ENCODE data around the gene SLC5A5. TPM values are rescaled to one million over a fixed set of nuclear protein-coding genes. Genes with fewer than 3 reads are reported as not detected.

The SLC5A5 gene
- total and polyA plus RNA-seq, 5 donors = not detected

DNA sequence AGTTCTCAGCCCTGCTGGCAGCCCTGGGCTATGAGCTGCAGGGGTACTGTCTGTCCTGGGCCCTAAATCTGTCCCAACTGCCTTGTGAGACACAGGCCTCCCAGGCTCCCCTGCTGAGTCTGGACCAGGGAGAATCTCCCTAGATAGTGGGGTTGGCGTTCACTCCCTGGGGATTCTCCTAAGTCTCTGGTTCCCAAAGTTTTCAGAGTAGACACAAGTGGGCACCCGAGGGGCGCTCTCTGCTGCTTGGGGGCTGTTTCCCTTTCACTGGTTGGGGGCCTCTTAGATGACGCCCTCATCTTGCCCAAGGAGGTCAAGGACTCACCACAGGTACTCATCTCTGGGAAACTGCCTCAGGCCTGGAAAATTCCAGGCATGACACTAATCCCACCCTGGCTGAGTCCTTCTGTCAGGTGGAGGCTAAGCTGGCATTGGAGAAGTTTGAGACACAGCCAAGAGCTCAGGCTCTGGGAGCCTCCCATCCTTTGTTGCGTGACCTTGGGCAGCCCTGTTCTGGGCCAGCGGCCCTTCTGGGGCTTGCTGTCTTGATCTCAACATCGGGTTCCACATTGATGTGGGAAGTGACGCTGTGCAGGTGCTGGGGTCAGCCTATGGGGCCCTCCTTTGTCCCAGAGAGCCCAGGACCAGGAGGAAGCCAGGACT is 8.1 kb upstream of the SLC5A5 start:
- no peak overlapping the region for H3K27ac ChIP-seq (ENCODE audit: low read length)

DNA sequence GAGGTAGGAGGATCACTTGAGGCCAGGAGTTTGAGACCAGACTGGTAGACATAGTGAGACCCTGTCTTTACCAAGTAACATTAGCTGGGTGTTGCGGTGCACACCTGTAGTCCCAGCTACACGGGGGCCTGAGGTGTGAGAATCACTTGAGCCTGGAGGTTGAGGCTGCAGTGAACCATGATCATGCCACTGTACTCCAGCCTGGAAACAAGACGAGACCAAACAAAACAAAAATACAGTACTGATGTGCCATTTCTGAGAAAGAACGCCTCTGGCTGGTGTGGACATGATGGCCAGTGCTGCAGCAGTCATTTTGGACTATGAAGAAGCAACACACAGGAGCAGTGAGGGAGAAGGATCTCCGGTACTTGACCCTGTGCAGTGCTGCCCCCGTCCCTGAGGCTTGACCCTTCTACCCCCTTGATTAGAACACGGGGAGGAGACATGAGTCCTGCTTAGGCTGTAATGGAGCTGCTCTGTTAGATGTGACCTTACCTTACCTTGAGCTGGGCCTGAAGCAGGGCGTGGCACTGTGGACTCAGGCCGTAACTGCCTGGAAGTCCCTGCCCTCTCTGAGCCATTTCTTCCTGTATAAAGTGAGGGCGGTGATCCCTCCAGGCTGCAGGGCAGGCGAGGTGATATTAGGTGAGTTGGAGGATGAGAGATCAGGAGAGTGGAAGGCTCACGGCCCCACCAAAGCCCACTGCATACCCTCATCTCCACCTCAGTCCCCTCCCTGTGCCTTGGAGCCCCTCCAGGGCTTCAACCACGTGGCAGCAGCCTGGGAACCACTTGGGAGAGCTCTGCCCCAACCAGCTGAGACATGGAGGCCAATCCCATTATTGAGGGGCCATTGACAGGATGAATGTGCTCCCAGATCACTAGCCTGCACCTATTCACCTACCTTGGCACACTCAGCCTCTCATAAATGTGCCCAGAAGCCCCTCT is 6.1 kb upstream of the SLC5A5 start:
- peaks cover 4% of the 10 kb centered on the region for H3K4me1 ChIP-seq (ENCODE audit: control insufficient read depth, insufficient read depth, low read length)
- no peak for DNase-seq
- H3K4me3 ChIP-seq (ENCODE audit: low read length) = no peak overlapping the region
- intact Hi-C loops (cut with DNase I) = loop anchor here in 1 of 4 donors (10.0 kb wide), 1 partner anchor 129 kb away; no protein-coding TSS in a partner anchor
- peak in 1 of 2 donors; percentile 20 for ATAC-seq
- H3K27me3 ChIP-seq (ENCODE audit: control insufficient read depth, insufficient read depth) = no peaks in the 10 kb centered on the region
- H3K27ac ChIP-seq (ENCODE audit: low read length) = no peak overlapping the region
- WGBS = 69% methylated on average over 13 of the region's 13 CpGs
- no peaks in the 10 kb centered on the region for H3K9me3 ChIP-seq (ENCODE audit: control insufficient read depth, low read length)

More for the DNA sequence above, 8.1 kb upstream of the SLC5A5 start:
- intact Hi-C loops (cut with DNase I) = loop anchor here in 1 of 4 donors (10.0 kb wide), 1 partner anchor 131 kb away; no protein-coding TSS in a partner anchor
- H3K4me1 ChIP-seq (ENCODE audit: control insufficient read depth, insufficient read depth, low read length) = peaks cover 5% of the 10 kb centered on the region
- ATAC-seq = no peak
- H3K9me3 ChIP-seq (ENCODE audit: control insufficient read depth, low read length) = no peaks in the 10 kb centered on the region
- H3K4me3 ChIP-seq (ENCODE audit: low read length) = no peak overlapping the region
- H3K27me3 ChIP-seq (ENCODE audit: control insufficient read depth, insufficient read depth) = no peaks in the 10 kb centered on the region
- 72% methylated on average over 8 of the region's 8 CpGs for WGBS
- DNase-seq = no peak

DNA sequence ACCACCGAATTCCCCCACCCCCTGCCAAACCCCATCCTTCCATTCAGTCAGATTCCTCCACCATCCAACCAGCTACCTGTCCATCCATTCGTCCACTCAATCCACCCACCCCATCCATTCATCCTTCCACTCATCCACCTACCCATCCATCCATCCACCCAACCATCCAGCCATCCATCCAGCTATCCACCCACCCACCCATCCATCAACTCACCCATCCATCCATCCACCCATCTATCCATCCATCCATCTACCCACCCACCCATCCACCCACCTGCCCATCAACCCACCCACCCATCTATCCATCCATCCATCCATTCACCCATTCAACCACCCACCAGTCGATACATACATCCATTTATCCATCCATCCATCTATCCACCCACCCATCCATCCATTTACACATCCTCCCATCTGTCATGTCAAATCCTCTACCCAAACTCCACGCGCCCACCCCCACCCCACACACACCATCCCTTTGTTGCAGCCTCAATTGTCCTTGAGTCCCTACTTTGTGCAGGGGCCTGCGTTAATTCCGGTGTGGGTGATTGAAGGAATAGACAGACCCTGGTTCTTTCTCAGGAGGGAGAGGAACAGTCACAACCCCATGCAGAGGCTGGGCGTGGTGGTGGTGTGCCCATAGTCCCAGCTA is 5.3 kb upstream of the SLC5A5 start:
- Histone ChIP-seq H3K4me3 (ENCODE audit: low read length) (no peak overlapping the region), H3K27ac (ENCODE audit: low read length) (no peak overlapping the region), H3K9me3 (ENCODE audit: control insufficient read depth, low read length) (no peaks in the 10 kb centered on the region), H3K27me3 (ENCODE audit: control insufficient read depth, insufficient read depth) (no peaks in the 10 kb centered on the region), H3K4me1 (ENCODE audit: control insufficient read depth, insufficient read depth, low read length) (no peaks in the 10 kb centered on the region)
- intact Hi-C loops (cut with DNase I) = loop anchor here in 1 of 4 donors (10.0 kb wide), 1 partner anchor 128 kb away; no protein-coding TSS in a partner anchor
- DNase-seq = no peak
- no peak for ATAC-seq
- WGBS = 88% methylated on average over 8 of the region's 8 CpGs

DNA sequence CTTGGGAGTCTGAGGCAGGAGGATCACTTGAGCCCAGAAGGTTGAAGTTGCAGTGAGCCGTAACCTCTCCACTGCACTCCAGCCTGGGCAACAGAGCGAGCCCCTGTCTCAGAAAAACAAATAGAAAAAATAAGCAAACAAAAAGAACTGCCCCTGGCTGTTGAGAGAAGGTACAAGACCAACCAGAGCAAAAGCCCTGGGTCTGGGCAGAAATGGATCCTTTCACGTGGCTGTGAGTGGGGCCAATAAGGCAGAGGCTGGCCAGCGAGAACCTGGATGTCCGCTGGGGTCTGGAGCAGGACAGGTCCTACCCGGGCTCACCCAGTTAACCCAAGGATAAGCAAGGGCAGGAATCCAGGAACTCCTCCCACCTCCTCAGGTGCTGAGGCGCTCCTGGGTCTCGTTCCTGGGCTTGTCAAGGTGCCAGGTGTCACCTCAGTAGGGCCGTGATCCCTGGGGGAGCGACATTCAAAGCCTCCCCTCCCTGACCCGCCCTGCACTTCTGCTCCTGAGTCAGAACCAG is 4.7 kb upstream of the SLC5A5 start:
- intact Hi-C loops (cut with DNase I) = loop anchor here in 1 of 4 donors (10.0 kb wide), 1 partner anchor 128 kb away; no protein-coding TSS in a partner anchor
- H3K4me1 ChIP-seq (ENCODE audit: control insufficient read depth, insufficient read depth, low read length) = no peaks in the 10 kb centered on the region
- WGBS = 75% methylated on average over 11 of the region's 11 CpGs
- no peak overlapping the region for H3K27ac ChIP-seq (ENCODE audit: low read length)
- no peak overlapping the region for H3K4me3 ChIP-seq (ENCODE audit: low read length)
- H3K9me3 ChIP-seq (ENCODE audit: control insufficient read depth, low read length) = no peaks in the 10 kb centered on the region
- H3K27me3 ChIP-seq (ENCODE audit: control insufficient read depth, insufficient read depth) = no peaks in the 10 kb centered on the region
- no peak for ATAC-seq
- no peak for DNase-seq

DNA sequence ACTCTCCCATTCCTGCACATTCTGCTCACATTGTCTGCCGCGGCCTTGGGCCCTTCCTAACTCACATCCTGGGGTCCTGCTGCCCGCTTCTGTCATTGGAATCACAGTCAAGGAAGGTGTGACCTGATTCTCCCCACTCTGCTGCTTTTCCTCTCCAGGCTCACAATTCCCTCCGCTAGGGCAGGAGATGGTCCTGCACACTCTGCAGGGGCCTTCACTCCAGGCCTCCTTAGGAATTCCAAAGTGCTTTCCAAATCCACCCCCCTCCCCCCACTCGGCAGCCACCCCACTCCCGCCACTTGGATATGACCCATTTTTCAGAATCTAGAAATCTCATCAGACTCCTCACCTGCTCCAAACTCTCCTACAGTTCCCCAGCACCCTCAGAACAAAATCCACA is 3.1 kb upstream of the SLC5A5 start:
- H3K4me3 ChIP-seq (ENCODE audit: low read length) = no peak overlapping the region
- H3K27me3 ChIP-seq (ENCODE audit: control insufficient read depth, insufficient read depth) = no peaks in the 10 kb centered on the region
- WGBS = 53% methylated on average over 6 of the region's 6 CpGs
- no peak overlapping the region for H3K27ac ChIP-seq (ENCODE audit: low read length)
- H3K4me1 ChIP-seq (ENCODE audit: control insufficient read depth, insufficient read depth, low read length) = no peaks in the 10 kb centered on the region
- no peaks in the 10 kb centered on the region for H3K9me3 ChIP-seq (ENCODE audit: control insufficient read depth, low read length)
- intact Hi-C loops (cut with DNase I) = loop anchor here in 1 of 4 donors (10.0 kb wide), 1 partner anchor 126 kb away; no protein-coding TSS in a partner anchor
- no peak for ATAC-seq
- DNase-seq = no peak

DNA sequence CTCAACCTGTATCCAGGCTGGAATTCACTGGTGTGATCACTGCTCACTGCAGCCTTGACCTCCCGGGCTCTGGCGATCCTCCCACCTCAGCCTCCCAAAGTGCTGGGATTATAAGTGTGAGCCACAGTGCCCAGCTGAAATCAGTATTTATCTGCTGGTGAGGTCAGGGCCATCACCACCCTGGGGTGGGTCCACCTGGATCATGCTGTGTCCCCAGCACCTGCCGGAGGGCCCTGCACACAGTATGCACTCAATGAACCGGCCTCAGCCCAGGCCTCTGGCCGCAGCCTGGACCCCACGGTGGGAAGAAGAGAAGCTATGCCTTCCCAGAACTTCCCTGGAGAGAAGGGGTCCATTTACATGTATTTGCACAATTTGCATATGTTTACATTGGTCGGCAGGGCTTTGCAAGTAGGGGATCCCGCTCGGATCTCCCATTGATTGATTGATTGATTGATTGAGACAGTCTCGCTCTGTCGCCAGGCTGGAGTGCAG is 2.6 kb upstream of the SLC5A5 start:
- no peak overlapping the region for H3K27ac ChIP-seq (ENCODE audit: low read length)
- DNase-seq (no peak), ATAC-seq (no peak)
- intact Hi-C loops (cut with DNase I) = loop anchor here in 1 of 4 donors (10.0 kb wide), 1 partner anchor 126 kb away; no protein-coding TSS in a partner anchor
- H3K9me3 ChIP-seq (ENCODE audit: control insufficient read depth, low read length) = no peaks in the 10 kb centered on the region
- no peaks in the 10 kb centered on the region for H3K4me1 ChIP-seq (ENCODE audit: control insufficient read depth, insufficient read depth, low read length)
- WGBS = 35% methylated on average over 11 of the region's 11 CpGs
- H3K27me3 ChIP-seq (ENCODE audit: control insufficient read depth, insufficient read depth) = no peaks in the 10 kb centered on the region
- no peak overlapping the region for H3K4me3 ChIP-seq (ENCODE audit: low read length)

DNA sequence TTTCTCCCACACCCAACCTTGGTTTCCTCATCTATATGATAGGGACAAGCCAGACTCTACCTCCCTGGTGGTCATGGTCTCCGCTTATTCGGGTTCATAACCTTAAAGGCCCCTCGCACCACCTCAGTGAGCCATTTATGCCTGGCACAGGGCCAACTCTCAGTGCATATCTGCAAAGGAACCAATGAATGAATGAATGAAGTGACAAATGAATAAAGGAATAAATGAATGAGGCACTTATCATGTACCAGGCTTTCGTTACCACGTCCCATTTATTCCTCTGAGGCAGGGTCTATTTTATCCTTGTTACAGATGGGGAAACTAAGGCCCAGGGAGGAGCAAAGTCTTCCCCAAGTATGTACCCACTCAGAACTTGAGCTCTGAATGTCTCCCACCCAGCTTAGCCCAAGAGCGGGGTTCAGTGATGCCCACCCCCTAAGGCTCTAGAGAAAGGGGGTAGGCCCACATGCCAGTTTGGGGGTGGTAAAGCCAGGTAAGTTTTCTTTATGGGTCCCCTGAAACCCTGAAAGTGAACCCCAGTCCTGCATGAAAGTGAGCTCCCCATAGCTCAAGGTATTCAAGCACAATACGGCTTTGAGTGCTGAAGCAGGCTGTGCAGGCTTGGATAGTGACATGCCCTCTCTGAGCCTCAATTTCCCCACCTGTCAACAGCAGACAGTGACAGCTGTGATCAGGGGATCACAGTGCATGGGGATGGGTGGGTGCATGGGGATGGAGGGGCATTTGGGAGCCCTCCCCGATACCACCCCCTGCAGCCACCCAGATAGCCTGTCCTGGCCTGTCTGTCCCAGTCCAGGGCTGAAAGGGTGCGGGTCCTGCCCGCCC is 490 bp upstream of the SLC5A5 start:
- Histone ChIP-seq H3K27ac (ENCODE audit: low read length) (no peak overlapping the region), H3K4me3 (ENCODE audit: low read length) (no peak overlapping the region), H3K9me3 (ENCODE audit: control insufficient read depth, low read length) (no peaks in the 10 kb centered on the region), H3K27me3 (ENCODE audit: control insufficient read depth, insufficient read depth) (no peaks in the 10 kb centered on the region), H3K4me1 (ENCODE audit: control insufficient read depth, insufficient read depth, low read length) (no peaks in the 10 kb centered on the region)
- DNase-seq = no peak
- intact Hi-C loops (cut with DNase I) = loop anchor here in 1 of 4 donors (10.0 kb wide), 1 partner anchor 54 kb away; no protein-coding TSS in a partner anchor
- WGBS = 58% methylated on average over 10 of the region's 10 CpGs
- no peak for ATAC-seq

DNA sequence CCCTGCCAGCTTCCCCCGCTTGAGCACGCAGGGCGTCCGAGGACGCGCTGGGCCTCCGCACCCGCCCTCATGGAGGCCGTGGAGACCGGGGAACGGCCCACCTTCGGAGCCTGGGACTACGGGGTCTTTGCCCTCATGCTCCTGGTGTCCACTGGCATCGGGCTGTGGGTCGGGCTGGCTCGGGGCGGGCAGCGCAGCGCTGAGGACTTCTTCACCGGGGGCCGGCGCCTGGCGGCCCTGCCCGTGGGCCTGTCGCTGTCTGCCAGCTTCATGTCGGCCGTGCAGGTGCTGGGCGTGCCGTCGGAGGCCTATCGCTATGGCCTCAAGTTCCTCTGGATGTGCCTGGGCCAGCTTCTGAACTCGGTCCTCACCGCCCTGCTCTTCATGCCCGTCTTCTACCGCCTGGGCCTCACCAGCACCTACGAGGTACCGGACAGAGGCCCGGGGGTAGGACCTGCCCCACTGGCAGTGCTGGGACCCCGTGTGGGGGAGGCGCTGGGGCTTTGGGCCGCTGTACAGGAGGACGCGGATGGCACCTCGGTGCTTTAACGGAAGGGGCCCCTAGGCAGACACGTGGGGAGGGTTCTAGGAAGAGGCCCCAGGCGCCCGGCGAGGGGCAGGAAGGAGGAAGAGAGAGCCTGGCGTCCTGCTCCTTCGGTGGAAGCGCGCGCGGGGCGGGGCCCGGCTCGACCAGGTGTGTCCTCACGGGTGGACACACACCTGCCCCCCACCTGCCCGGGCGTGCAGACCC is 681 bp downstream of the SLC5A5 start:
- Histone ChIP-seq H3K4me1 (ENCODE audit: control insufficient read depth, insufficient read depth, low read length) (no peaks in the 10 kb centered on the region), H3K27me3 (ENCODE audit: control insufficient read depth, insufficient read depth) (no peaks in the 10 kb centered on the region), H3K9me3 (ENCODE audit: control insufficient read depth, low read length) (no peaks in the 10 kb centered on the region), H3K4me3 (ENCODE audit: low read length) (no peak overlapping the region), H3K27ac (ENCODE audit: low read length) (no peak overlapping the region)
- DNase-seq (peak in 1 of 3 donors; percentile 59), ATAC-seq (no peak)
- 7% methylated on average over 61 of the region's 61 CpGs for WGBS
- intact Hi-C loops (cut with DNase I) = loop anchor here in 1 of 4 donors (10.0 kb wide), 1 partner anchor 52 kb away; no protein-coding TSS in a partner anchor
